A549 (cell line): ENCODE results near the gene ASB11. TPM values are rescaled to one million over a fixed set of nuclear protein-coding genes. Genes with fewer than 3 reads are reported as not detected.

Experiments
- ATAC-seq, 2 experiments: fragments of 200-7000 bp in 1 of 2; fragments of >200 bp in 1 of 2; cut with Nextera tagmentation in 1 of 2; cut with Tn5 transposase in 1 of 2; 3 replicates each; pipeline versions ENCODE4 v1.8.0 to v1.9.1; 2018 to 2020; ENCODE audit warnings: mild to moderate bottlenecking in 1 of 2, moderate library complexity in 1 of 2
- CTCF ChIA-PET: fragments of 300-600 bp; sonication (Branson Sonifier 250); formaldehyde crosslinking; extraction: SDS; loops from one replicate; lab custom pipeline; 2021; ENCODE audit warnings: antibody characterized with exemption, inconsistent platforms; lab: Yijun Ruan, JAX
- POLR2A ChIA-PET: fragments of 350-600 bp; formaldehyde crosslinking; extraction: SDS; loops from one replicate; lab custom pipeline; 2021; ENCODE audit warnings: antibody characterized with exemption, inconsistent platforms; lab: Yijun Ruan, JAX
- DNase-seq, 2 experiments: peaks; one replicate each; pipeline versions ENCODE4 v3.0.0 to v3.0.0-alpha.2; 2011 to 2016; ENCODE audit warnings: low read depth in 1 of 2, low spot score in 1 of 2
- FAIRE-seq: peaks from 2 replicates; lab custom pipeline; 2011; peaks lifted over from hg19 to GRCh38; lab: Jason Lieb, UNC
- H3K27ac ChIP-seq, 2 experiments: fragments of >200 bp; sonication (Bioruptor Twin); formaldehyde crosslinking; 3 replicates each; pipeline ENCODE4 v1.5.1; 2016 to 2017
- H3K4me1 ChIP-seq: fragments of >200 bp; sonication (Bioruptor Twin); formaldehyde crosslinking; 3 replicates; pipeline ENCODE4 v1.6.1; 2016
- H3K4me2 ChIP-seq: fragments of >200 bp; sonication (Bioruptor Twin); formaldehyde crosslinking; 3 replicates; pipeline ENCODE4 v1.6.1; 2016
- H3K4me3 ChIP-seq: fragments of >200 bp; sonication (Bioruptor Twin); formaldehyde crosslinking; 3 replicates; pipeline ENCODE4 v1.5.1; 2016
- H3K9me3 ChIP-seq: fragments of >200 bp; sonication (Bioruptor Twin); formaldehyde crosslinking; 3 replicates; pipeline ENCODE4 v1.6.1; 2016
- CEBPB ChIP-seq, 2 experiments: fragments of >200 bp in 1 of 2; sonication (Bioruptor Twin) in 1 of 2; formaldehyde crosslinking in 1 of 2; IDR thresholded peaks; 2 replicates each; pipeline ENCODE4 v1.6.1; 2012 to 2016
- CHD2 ChIP-seq: fragments of 150-350 bp; IDR thresholded peaks from 2 replicates; pipeline ENCODE4 v1.6.1; 2014; ENCODE audit warnings: low read length; ENCODE audit not compliant: partially characterized antibody
- CHD4 ChIP-seq: fragments of 200-600 bp; sonication (generic); IDR thresholded peaks from 2 replicates; pipeline ENCODE4 v1.6.1; 2016; ENCODE audit warnings: antibody characterized with exemption, mild to moderate bottlenecking, borderline replicate concordance
- EHMT2 ChIP-seq: fragments of 200-600 bp; sonication (generic); IDR thresholded peaks from 2 replicates; pipeline ENCODE4 v1.6.1; 2016; ENCODE audit warnings: antibody characterized with exemption, low read depth, mild to moderate bottlenecking, moderate library complexity
- FOSB ChIP-seq: fragments of 250-450 bp; sonication (Bioruptor Pico); IDR thresholded peaks from 2 replicates; pipeline ENCODE4 v1.5.0; 2020; ENCODE audit warnings: mild to moderate bottlenecking, moderate library complexity
- GATA3 ChIP-seq: IDR thresholded peaks from 2 replicates; pipeline ENCODE4 v1.6.1; 2012; ENCODE audit warnings: borderline replicate concordance
- JUN ChIP-seq, 2 experiments: fragments of >200 bp; sonication (Bioruptor Twin); formaldehyde crosslinking; IDR thresholded peaks; 2 replicates in 1 of 2; 3 replicates in 1 of 2; pipeline ENCODE4 v1.6.1; 2016 to 2017
- KDM1A ChIP-seq: fragments of 200-600 bp; sonication (generic); IDR thresholded peaks from 2 replicates; pipeline ENCODE4 v1.6.1; 2016; ENCODE audit warnings: low read depth, mild to moderate bottlenecking
- MAFK ChIP-seq: fragments of 450-650 bp; IDR thresholded peaks from 2 replicates; pipeline ENCODE4 v1.6.1; 2014; ENCODE audit not compliant: partially characterized antibody
- MAZ ChIP-seq: fragments of 150-350 bp; IDR thresholded peaks from 2 replicates; pipeline ENCODE4 v1.6.1; 2014; ENCODE audit warnings: antibody characterized with exemption, low read depth, low read length, borderline replicate concordance
- NPAS2 ChIP-seq: fragments of 250-450 bp; sonication (Bioruptor Pico); IDR thresholded peaks from 2 replicates; pipeline ENCODE4 v1.8.0; 2022; ENCODE audit warnings: mild to moderate bottlenecking, moderate library complexity, borderline replicate concordance
- NR3C1 ChIP-seq: fragments of >200 bp; sonication (Bioruptor Twin); formaldehyde crosslinking; IDR thresholded peaks from 3 replicates; pipeline ENCODE4 v1.6.1; 2017
- PHF8 ChIP-seq: fragments of 200-600 bp; sonication (generic); IDR thresholded peaks from 2 replicates; pipeline ENCODE4 v1.6.1; 2016; ENCODE audit warnings: low read depth, mild to moderate bottlenecking, antibody characterized with exemption, moderate library complexity, borderline replicate concordance
- RNF2 ChIP-seq: fragments of 200-600 bp; sonication (generic); IDR thresholded peaks from 2 replicates; pipeline ENCODE4 v1.6.1; 2016; ENCODE audit warnings: low read depth, mild to moderate bottlenecking, antibody characterized with exemption, moderate library complexity, borderline replicate concordance
- SMC3 ChIP-seq: fragments of >200 bp; sonication (Bioruptor Twin); formaldehyde crosslinking; IDR thresholded peaks from 3 replicates; pipeline ENCODE4 v1.6.1; 2018; ENCODE audit warnings: inconsistent platforms
- ZFP36 ChIP-seq: fragments of 450-650 bp; IDR thresholded peaks from 2 replicates; pipeline ENCODE4 v1.6.1; 2014; ENCODE audit warnings: borderline replicate concordance; ENCODE audit not compliant: partially characterized antibody
- WGBS: methylation state at CpG from one replicate; pipeline ENCODE4 v1.1.6; 2017; ENCODE audit errors: missing lambda C conversion rate; 5-methylcytosine and 5-hydroxymethylcytosine counted together
- polyA plus RNA-seq, 4 experiments: library from polyadenylated mRNA; depleted of rRNA in 3 of 4; stranded (reverse); fragments of >200 nt; fragmentation: RNase III in 1 of 4; extraction: RNeasy Plus Mini Kit Qiagen cat#74134 plus additional on column Dnase treatment in 1 of 4; gene quantifications; 2 replicates in 3 of 4; 3 replicates in 1 of 4; pipeline ENCODE4 v1.2.3, GENCODE V29; 2011 to 2017
- TF ChIP-seq, protein P1 (sequence below): fragments of 150-350 bp; IDR thresholded peaks from 2 replicates; pipeline ENCODE4 v1.6.1; 2014; ENCODE audit warnings: low read depth, mild to moderate bottlenecking, low read length
- TF ChIP-seq, protein P2 (sequence below): fragments of 250-450 bp; sonication (Bioruptor Pico); IDR thresholded peaks from 2 replicates; pipeline ENCODE4 v1.5.0; 2020; ENCODE audit warnings: low read depth, mild to moderate bottlenecking, moderate library complexity
- TF ChIP-seq, protein P3 (sequence below): IDR thresholded peaks from 2 replicates; pipeline ENCODE4 v1.6.1; 2012
- TF ChIP-seq, protein P4 (sequence below): IDR thresholded peaks from 2 replicates; pipeline ENCODE4 v1.6.1; 2012

The ASB11 gene
- polyA plus RNA-seq, 2 of the 4 experiments (the other 2 are of a cell fraction) = not detected

DNA sequence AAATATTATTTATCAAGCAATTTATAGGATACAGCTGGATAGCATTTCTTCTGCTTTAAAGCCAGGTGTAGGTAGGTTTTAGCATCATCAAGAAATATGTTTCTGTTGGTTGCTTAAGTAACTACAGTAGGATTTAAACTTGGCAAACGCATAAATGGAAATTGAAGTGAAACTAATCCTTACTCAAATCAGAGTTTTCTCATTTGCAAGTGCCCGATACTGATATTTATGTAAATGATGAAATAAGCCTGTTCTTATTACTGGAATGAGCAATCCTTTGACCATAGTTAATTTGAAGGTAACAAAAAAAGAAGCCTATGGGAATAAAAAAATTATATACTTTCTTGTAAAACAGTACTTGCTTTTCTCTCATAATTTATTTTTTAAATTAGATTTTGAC is 43.1 kb upstream of the ASB11 start:
- no peaks in the 10 kb centered on the region for H3K9me3 ChIP-seq
- TF ChIP-seq FOSB (no peak), NR3C1 (no peak), KDM1A (no peak), GATA3 (no peak), RNF2 (no peak), JUN (IDR thresholded peaks at IDR 0.05) (no peak), PHF8 (no peak), EHMT2 (no peak), SMC3 (no peak), MAZ (no peak), MAFK (no peak)
- TF ChIP-seq, protein P1, sequence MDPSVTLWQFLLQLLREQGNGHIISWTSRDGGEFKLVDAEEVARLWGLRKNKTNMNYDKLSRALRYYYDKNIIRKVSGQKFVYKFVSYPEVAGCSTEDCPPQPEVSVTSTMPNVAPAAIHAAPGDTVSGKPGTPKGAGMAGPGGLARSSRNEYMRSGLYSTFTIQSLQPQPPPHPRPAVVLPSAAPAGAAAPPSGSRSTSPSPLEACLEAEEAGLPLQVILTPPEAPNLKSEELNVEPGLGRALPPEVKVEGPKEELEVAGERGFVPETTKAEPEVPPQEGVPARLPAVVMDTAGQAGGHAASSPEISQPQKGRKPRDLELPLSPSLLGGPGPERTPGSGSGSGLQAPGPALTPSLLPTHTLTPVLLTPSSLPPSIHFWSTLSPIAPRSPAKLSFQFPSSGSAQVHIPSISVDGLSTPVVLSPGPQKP = no peak
- TF ChIP-seq, protein P2, sequence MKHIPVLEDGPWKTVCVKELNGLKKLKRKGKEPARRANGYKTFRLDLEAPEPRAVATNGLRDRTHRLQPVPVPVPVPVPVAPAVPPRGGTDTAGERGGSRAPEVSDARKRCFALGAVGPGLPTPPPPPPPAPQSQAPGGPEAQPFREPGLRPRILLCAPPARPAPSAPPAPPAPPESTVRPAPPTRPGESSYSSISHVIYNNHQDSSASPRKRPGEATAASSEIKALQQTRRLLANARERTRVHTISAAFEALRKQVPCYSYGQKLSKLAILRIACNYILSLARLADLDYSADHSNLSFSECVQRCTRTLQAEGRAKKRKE (CRISPR knock-in tag) = no peak
- TF ChIP-seq, protein P3, sequence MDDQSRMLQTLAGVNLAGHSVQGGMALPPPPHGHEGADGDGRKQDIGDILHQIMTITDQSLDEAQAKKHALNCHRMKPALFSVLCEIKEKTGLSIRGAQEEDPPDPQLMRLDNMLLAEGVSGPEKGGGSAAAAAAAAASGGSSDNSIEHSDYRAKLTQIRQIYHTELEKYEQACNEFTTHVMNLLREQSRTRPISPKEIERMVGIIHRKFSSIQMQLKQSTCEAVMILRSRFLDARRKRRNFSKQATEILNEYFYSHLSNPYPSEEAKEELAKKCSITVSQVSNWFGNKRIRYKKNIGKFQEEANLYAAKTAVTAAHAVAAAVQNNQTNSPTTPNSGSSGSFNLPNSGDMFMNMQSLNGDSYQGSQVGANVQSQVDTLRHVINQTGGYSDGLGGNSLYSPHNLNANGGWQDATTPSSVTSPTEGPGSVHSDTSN = no peak
- TF ChIP-seq, protein P4, sequence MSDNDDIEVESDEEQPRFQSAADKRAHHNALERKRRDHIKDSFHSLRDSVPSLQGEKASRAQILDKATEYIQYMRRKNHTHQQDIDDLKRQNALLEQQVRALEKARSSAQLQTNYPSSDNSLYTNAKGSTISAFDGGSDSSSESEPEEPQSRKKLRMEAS = no peak
- TF ChIP-seq, all 56 proteins: peak for 0
- FAIRE-seq = no peak
- WGBS = 90% methylated on average over 2 of the region's 2 CpGs
- ChIA-PET CTCF (interaction anchor here (1.5 to 2.9 kb wide), 2 partner anchors 9 to 110 kb away, joined by 3 to 16 read pairs; no protein-coding TSS in a partner anchor), POLR2A (no interaction called here)
- no peak for DNase-seq
- H3K4me1 ChIP-seq = no peaks in the 10 kb centered on the region
- no peak for ATAC-seq
- H3K4me2 ChIP-seq = no peak overlapping the region
- H3K4me3 ChIP-seq = no peak overlapping the region
- H3K27ac ChIP-seq = no peak overlapping the region

DNA sequence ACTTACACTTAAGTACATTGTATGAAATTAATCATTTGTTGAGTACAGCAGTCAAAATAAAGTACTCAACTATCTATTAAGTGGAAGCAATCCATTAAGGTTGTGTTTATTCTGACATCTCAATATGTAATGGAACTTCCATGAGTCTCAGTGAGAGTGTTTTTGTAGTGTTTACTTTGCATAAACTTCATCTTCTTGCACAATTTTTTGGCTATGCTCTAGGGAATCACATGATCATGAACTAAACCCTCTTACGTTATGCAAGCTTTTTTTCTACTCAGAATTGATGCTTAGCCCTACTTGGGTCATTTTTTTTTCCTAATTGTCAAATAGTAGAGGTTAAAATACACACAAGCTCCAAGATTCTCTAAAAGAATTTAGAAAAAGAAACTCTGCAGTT is 41.0 kb upstream of the ASB11 start:
- ChIA-PET CTCF (no interaction called here), POLR2A (no interaction called here)
- Histone ChIP-seq H3K27ac (no peak overlapping the region), H3K9me3 (no peaks in the 10 kb centered on the region), H3K4me2 (no peak overlapping the region), H3K4me1 (no peaks in the 10 kb centered on the region), H3K4me3 (no peak overlapping the region)
- 91% methylated on average over 1 of the region's 1 CpG for WGBS
- 0 out of 4 replicates have a peak, but pooled peaks of 1 of the 2 experiments have one; percentile 8 for TF ChIP-seq CEBPB (IDR thresholded peaks at IDR 0.05)
- no peak for TF ChIP-seq CHD4
- no peak for ATAC-seq
- no peak for FAIRE-seq
- no peak for DNase-seq

DNA sequence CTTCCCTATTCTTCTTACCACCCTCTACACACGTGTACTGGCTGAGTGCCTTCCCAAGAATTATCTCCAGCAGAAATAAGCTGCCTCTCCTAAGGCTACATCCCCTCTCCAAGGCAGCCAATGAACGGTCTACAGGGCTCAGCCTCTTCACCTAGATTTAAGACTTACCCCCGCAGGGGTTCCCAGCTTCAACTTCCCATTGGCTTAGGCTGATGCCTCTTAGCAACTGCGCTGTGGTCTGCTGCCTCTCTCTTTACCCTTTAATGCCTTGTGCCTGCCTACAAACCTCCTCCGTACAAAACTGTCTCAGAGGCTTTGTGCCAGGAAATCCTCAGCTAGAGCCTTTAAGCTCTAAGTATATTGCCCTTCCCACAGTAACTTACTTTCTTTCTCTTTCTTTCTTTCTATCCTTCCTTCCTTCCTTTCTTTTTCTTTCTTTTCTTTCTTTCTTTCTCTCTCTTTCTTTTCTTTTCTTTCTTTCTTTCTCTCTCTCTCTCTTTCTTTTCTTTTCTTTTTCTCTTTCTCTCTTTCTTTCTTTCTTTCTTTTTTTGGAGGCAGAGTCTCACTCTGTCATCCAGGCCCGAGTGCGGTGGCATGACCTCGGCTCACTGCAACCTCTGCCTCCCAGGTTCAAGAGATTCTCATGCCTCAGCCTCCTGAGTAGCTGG is 35.0 kb upstream of the ASB11 start:
- 95% methylated on average over 8 of the region's 8 CpGs for WGBS
- no peak for DNase-seq
- ChIA-PET CTCF (interaction anchor here (0.7 to 4.2 kb wide), 14 partner anchors 10 to 215 kb away, joined by 3 to 34 read pairs (median 6); no protein-coding TSS in a partner anchor), POLR2A (no interaction called here)
- H3K9me3 ChIP-seq = no peaks in the 10 kb centered on the region
- FAIRE-seq = peak; percentile 43
- no peak for ATAC-seq
- no peak overlapping the region for H3K4me2 ChIP-seq
- TF ChIP-seq ZFP36 (no peak), CHD2 (no peak), NR3C1 (no peak), NPAS2 (CRISPR knock-in tag) (no peak), CEBPB (IDR thresholded peaks at IDR 0.05) (no peak), EHMT2 (no peak)
- no peaks in the 10 kb centered on the region for H3K4me1 ChIP-seq
- H3K27ac ChIP-seq = no peak overlapping the region
- no peak overlapping the region for H3K4me3 ChIP-seq
